Osteocyte (in vitro differentiated cells): ENCODE data around the gene HBG1. TPM values are rescaled to one million over a fixed set of nuclear protein-coding genes. Genes with fewer than 3 reads are reported as not detected.

ENCODE experiments used
- DNase-seq: peaks from one replicate; pipeline ENCODE4 v3.0.0; 2021; ENCODE audit warnings: mixed read lengths; ENCODE audit not compliant: unreplicated experiment; ENCODE audit errors: extremely low spot score
- H3K27ac Mint-ChIP-seq: one replicate; pipeline ENCODE4 v1.8.0; 2021; ENCODE audit warnings: mild to moderate bottlenecking, mixed read lengths; ENCODE audit not compliant: unreplicated experiment
- H3K27me3 Mint-ChIP-seq: one replicate; pipeline ENCODE4 v1.8.0; 2021; ENCODE audit warnings: mixed read lengths; ENCODE audit not compliant: unreplicated experiment
- H3K36me3 Mint-ChIP-seq: one replicate; pipeline ENCODE4 v1.8.0; 2021; ENCODE audit warnings: mixed read lengths; ENCODE audit not compliant: unreplicated experiment
- H3K4me1 Mint-ChIP-seq: one replicate; pipeline ENCODE4 v1.8.0; 2021; ENCODE audit warnings: mixed read lengths; ENCODE audit not compliant: unreplicated experiment
- H3K4me3 Mint-ChIP-seq: one replicate; pipeline ENCODE4 v1.8.0; 2021; ENCODE audit warnings: mild to moderate bottlenecking, moderate library complexity, mixed read lengths; ENCODE audit not compliant: unreplicated experiment
- H3K9me3 Mint-ChIP-seq: one replicate; pipeline ENCODE4 v1.8.0; 2021; ENCODE audit warnings: mixed read lengths; ENCODE audit not compliant: unreplicated experiment
- CTCF ChIP-seq: fragments of 200-600 bp; sonication (generic); IDR thresholded peaks from 2 replicates; pipeline ENCODE4 v1.5.0; 2021; ENCODE audit warnings: antibody characterized with exemption, mild to moderate bottlenecking, moderate library complexity
- total RNA-seq: library from RNA; stranded (reverse); gene quantifications from 2 replicates; pipeline ENCODE4 v1.2.1, GENCODE V29; 2021

The HBG1 gene
- total RNA-seq, 1 donor from 2014 or later: not detected

GRCh38 chr11:5286351-5286750, 36.7 kb upstream of the HBG1 start:
- no peak for TF ChIP-seq CTCF
- H3K27me3 Mint-ChIP-seq: no peaks in the 10 kb centered on the region
- H3K27ac Mint-ChIP-seq: no peak overlapping the region
- no peaks in the 10 kb centered on the region for H3K9me3 Mint-ChIP-seq
- no peaks in the 10 kb centered on the region for H3K4me1 Mint-ChIP-seq
- H3K36me3 Mint-ChIP-seq: no peaks in the 10 kb centered on the region
- H3K4me3 Mint-ChIP-seq: no peak overlapping the region
- no peak for DNase-seq

GRCh38 chr11:5285703-5286340, 36.2 kb upstream of the HBG1 start:
- no peak for TF ChIP-seq CTCF
- no peaks in the 10 kb centered on the region for H3K27me3 Mint-ChIP-seq
- peaks cover 1% of the 10 kb centered on the region for H3K4me1 Mint-ChIP-seq
- H3K27ac Mint-ChIP-seq: no peak overlapping the region
- H3K36me3 Mint-ChIP-seq: no peaks in the 10 kb centered on the region
- H3K4me3 Mint-ChIP-seq: no peak overlapping the region
- H3K9me3 Mint-ChIP-seq: no peaks in the 10 kb centered on the region
- no peak for DNase-seq

GRCh38 chr11:5284637-5285036, 35.0 kb upstream of the HBG1 start:
- no peaks in the 10 kb centered on the region for H3K9me3 Mint-ChIP-seq
- peaks cover 10% of the 10 kb centered on the region for H3K4me1 Mint-ChIP-seq

GRCh38 chr11:5283882-5284281, 34.2 kb upstream of the HBG1 start:
- no peak for TF ChIP-seq CTCF
- no peak overlapping the region for H3K4me3 Mint-ChIP-seq
- no peaks in the 10 kb centered on the region for H3K36me3 Mint-ChIP-seq
- no peaks in the 10 kb centered on the region for H3K9me3 Mint-ChIP-seq
- H3K27ac Mint-ChIP-seq: no peak overlapping the region
- DNase-seq: no peak
- H3K4me1 Mint-ChIP-seq: peaks cover 10% of the 10 kb centered on the region
- H3K27me3 Mint-ChIP-seq: no peaks in the 10 kb centered on the region

More at GRCh38 chr11:5284637-5285036, 35.0 kb upstream of the HBG1 start:
- H3K27ac Mint-ChIP-seq: no peak overlapping the region
- TF ChIP-seq CTCF: no peak
- no peak overlapping the region for H3K4me3 Mint-ChIP-seq
- H3K36me3 Mint-ChIP-seq: no peaks in the 10 kb centered on the region
- H3K27me3 Mint-ChIP-seq: no peaks in the 10 kb centered on the region
- DNase-seq: no peak

- no peaks in the 10 kb centered on the region for H3K36me3 Mint-ChIP-seq
- no peak for TF ChIP-seq CTCF
- no peaks in the 10 kb centered on the region for H3K27me3 Mint-ChIP-seq
- no peak for DNase-seq
- H3K9me3 Mint-ChIP-seq: no peaks in the 10 kb centered on the region
- H3K4me3 Mint-ChIP-seq: no peak overlapping the region
- no peak overlapping the region for H3K27ac Mint-ChIP-seq
- peaks cover 10% of the 10 kb centered on the region for H3K4me1 Mint-ChIP-seq
Measured at GRCh38 chr11:5283086-5283485, 33.4 kb upstream of the HBG1 start.
